ENCODE results near the gene COL15A1.

The COL15A1 gene

DNA sequence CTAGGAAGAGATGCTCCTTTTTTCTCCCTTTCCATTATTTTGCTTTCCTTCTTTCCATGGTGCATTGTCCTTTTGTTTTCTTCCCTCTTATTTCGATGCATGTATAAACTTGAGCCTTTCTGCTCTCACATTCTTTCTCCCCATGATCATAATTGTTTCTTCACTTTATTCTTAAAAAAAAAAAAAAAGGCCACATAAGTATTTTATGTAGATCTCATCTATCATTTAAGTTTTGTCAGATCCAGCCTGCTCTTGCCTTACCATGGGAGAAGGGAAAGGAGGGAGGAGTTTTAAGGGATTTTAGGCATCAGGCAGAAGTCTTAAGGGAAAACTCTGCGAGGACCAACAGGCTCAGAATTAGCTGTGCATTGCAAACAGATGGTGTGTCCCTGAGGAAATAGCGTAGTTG, 172.3 kb downstream of the COL15A1 start:
- H3K27ac ChIP-seq: no peak overlapping the region

DNA sequence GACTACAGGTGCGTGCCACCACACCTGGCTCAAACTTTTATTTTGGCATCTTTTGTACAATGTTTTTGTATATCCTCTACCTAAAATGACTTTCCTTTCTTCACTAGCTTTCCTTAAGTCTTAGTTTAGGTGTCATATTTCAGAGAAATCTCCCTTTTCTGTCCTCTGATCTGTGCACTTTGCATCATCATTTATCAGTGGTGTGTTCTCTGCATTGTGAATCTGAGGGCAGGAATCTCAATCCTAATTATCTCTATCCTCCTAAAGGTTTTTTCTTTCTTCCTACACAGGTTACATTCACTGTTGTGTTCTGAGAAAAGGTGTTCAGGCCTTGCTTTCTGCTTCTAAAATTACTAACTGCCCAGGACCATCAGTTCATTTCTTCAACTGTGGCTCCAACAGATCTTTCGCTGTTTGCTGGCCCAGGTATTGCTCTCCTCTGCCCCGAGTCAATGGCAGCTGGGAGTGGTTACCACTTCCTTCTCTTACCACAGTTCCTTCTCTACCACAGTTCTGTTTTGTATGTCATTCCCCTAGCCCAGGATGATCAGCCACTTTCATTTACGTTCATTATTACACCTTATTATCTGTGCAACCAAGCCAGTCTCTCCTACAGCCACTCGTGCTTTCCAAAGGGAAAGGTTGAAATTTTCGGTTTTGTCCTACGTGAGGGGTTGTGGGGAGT, 175.2 kb downstream of the COL15A1 start:
- no peak for TF ChIP-seq ZFX (IDR thresholded peaks at IDR 0.05; ENCODE audit: borderline replicate concordance)
- TF ChIP-seq, protein P1, sequence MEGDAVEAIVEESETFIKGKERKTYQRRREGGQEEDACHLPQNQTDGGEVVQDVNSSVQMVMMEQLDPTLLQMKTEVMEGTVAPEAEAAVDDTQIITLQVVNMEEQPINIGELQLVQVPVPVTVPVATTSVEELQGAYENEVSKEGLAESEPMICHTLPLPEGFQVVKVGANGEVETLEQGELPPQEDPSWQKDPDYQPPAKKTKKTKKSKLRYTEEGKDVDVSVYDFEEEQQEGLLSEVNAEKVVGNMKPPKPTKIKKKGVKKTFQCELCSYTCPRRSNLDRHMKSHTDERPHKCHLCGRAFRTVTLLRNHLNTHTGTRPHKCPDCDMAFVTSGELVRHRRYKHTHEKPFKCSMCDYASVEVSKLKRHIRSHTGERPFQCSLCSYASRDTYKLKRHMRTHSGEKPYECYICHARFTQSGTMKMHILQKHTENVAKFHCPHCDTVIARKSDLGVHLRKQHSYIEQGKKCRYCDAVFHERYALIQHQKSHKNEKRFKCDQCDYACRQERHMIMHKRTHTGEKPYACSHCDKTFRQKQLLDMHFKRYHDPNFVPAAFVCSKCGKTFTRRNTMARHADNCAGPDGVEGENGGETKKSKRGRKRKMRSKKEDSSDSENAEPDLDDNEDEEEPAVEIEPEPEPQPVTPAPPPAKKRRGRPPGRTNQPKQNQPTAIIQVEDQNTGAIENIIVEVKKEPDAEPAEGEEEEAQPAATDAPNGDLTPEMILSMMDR (IDR thresholded peaks at IDR 0.05): no peak
- H3K27ac ChIP-seq: no peak overlapping the region

More for the DNA sequence above, 172.3 kb downstream of the COL15A1 start:
- TF ChIP-seq, protein P1 (IDR thresholded peaks at IDR 0.05): no peak
- TF ChIP-seq ZFX (IDR thresholded peaks at IDR 0.05; ENCODE audit: borderline replicate concordance): no peak

GRCh38 chr9:99119976-99120655, 176.4 kb downstream of the COL15A1 start:
- H3K27ac ChIP-seq: no peak overlapping the region
- TF ChIP-seq ZFX (IDR thresholded peaks at IDR 0.05; ENCODE audit: borderline replicate concordance): no peak
- TF ChIP-seq, protein P1 (IDR thresholded peaks at IDR 0.05): no peak
